Hematopoietic multipotent progenitor cell treated with erythropoietin and hydrocortisone succinate and interleukin-3 and kit ligand, for 17 days (in vitro differentiated cells): ENCODE results near the gene GRK1.

Experiments
- DNase-seq: peaks from one replicate; pipeline ENCODE4 v3.0.0-alpha.2; 2015; ENCODE audit warnings: low spot score

GRK1 gene

GRCh38 chr13:113729187-113730019 lies 62.4 kb downstream of the GRK1 start:
- DNase-seq = no peak

GRCh38 chr13:113730258-113730691 lies 63.3 kb downstream of the GRK1 start:
- no peak for DNase-seq

GRCh38 chr13:113730831-113731191 lies 63.8 kb downstream of the GRK1 start:
- no peak for DNase-seq

GRCh38 chr13:113731192-113732175 lies 64.5 kb downstream of the GRK1 start:
- no peak for DNase-seq

- DNase-seq = no peak
Observed at GRCh38 chr13:113732176-113732960, 65.3 kb downstream of the GRK1 start.

GRCh38 chr13:113732961-113733950 lies 66.2 kb downstream of the GRK1 start:
- no peak for DNase-seq

GRCh38 chr13:113734099-113734825 lies 67.2 kb downstream of the GRK1 start:
- DNase-seq = no peak

GRCh38 chr13:113734826-113735125 lies 67.8 kb downstream of the GRK1 start:
- DNase-seq = no peak

GRCh38 chr13:113735194-113735593 lies 68.2 kb downstream of the GRK1 start:
- no peak for DNase-seq

GRCh38 chr13:113735750-113736149 lies 68.7 kb downstream of the GRK1 start:
- no peak for DNase-seq

- no peak for DNase-seq
Observed at GRCh38 chr13:113736258-113736731, 69.3 kb downstream of the GRK1 start.

GRCh38 chr13:113737803-113738202 lies 70.8 kb downstream of the GRK1 start:
- no peak for DNase-seq

- DNase-seq = no peak
Observed at GRCh38 chr13:113739527-113740285, 72.7 kb downstream of the GRK1 start.

GRCh38 chr13:113740286-113740556 lies 73.2 kb downstream of the GRK1 start:
- no peak for DNase-seq

GRCh38 chr13:113740661-113741060 lies 73.6 kb downstream of the GRK1 start:
- no peak for DNase-seq

- no peak for DNase-seq
Observed at GRCh38 chr13:113741191-113741668, 74.2 kb downstream of the GRK1 start.

GRCh38 chr13:113742000-113742441 lies 75.0 kb downstream of the GRK1 start:
- DNase-seq = no peak

GRCh38 chr13:113742445-113743120 lies 75.6 kb downstream of the GRK1 start:
- DNase-seq = no peak
